ENCODE data around the gene OR6C68. TPM values are rescaled to one million over a fixed set of nuclear protein-coding genes. Genes with fewer than 3 reads are reported as not detected.

OR6C68 gene
- total and polyA plus RNA-seq, 9 of the 15 experiments (the other 6 are each of a cell fraction or from before 2014, with no cell fraction given), result not detected

- no peak overlapping the region for H2AFZ ChIP-seq (ENCODE audit: low read depth, low read length)
- ChIA-PET CTCF (ENCODE audit: low intra/inter-chr PET ratio) (no interaction called here), POLR2A (interaction anchor here (0.6 to 0.7 kb wide), 2 partner anchors 12 to 170 kb away, joined by 3 read pairs; no protein-coding TSS in a partner anchor)
- H4K20me1 ChIP-seq (replicated peaks; ENCODE audit: control insufficient read depth, insufficient read depth, low read length), result no peaks in the 10 kb centered on the region
- no peaks in the 10 kb centered on the region for H3K9me1 ChIP-seq (ENCODE audit: control insufficient read depth, insufficient read depth, low read length)
- WGBS (ENCODE audit: insufficient coverage, low coverage, missing lambda C conversion rate), result 0% methylated on average over 5 of the region's 5 CpGs
- intact Hi-C loops (cut with micrococcal nuclease) (no loop called here), in situ Hi-C loops (cut with MboI) (no loop called here)
- H3K36me3 ChIP-seq (ENCODE audit: control insufficient read depth, insufficient read depth, low read length), result no peaks in the 10 kb centered on the region
- H3K27ac ChIP-seq (ENCODE audit: extremely low read depth, low read depth, low read length), result no peak overlapping the region
- H3K9me3 ChIP-seq (replicated peaks; ENCODE audit: control insufficient read depth, insufficient read depth, low read depth, low read length), result no peaks in the 10 kb centered on the region
- ATAC-seq (no peak), DNase-seq (ENCODE audit: extremely low read depth in 1 of 4, low spot score in 3 of 4) (no peak), FAIRE-seq (no peak)
- H3K4me3 ChIP-seq, result no peak overlapping the region
- H3K9ac ChIP-seq (ENCODE audit: insufficient read depth in 1 of 2, low read depth in 2 of 2, low read length in 2 of 2), result no peak overlapping the region
- H3K4me1 ChIP-seq (replicated peaks in 1 of 2; ENCODE audit: control insufficient read depth in 2 of 2, insufficient read depth in 2 of 2, low read length in 2 of 2), result peaks cover 0 to 13% of the 10 kb centered on the region in 2 experiments; a peak in 1 of 5 replicates
- H3K27me3 ChIP-seq (ENCODE audit: control insufficient read depth in 2 of 2, insufficient read depth in 2 of 2, low read length in 2 of 2), result no peaks in the 10 kb centered on the region
- BruUV-seq (replicated peaks), result no TSS peak
- H3K79me2 ChIP-seq (ENCODE audit: control insufficient read depth, insufficient read depth, low read length), result no peaks in the 10 kb centered on the region
- no peak overlapping the region for H3K4me2 ChIP-seq (ENCODE audit: insufficient read depth, low read length)
- no peak for TF ChIP-seq TCF3 (CRISPR knock-in tag; IDR thresholded peaks at IDR 0.05)
- TF ChIP-seq ZNF134 (CRISPR knock-in tag; conservative IDR thresholded peaks at IDR 0.05), result no peak
- no peak for TF ChIP-seq FUS (optimal IDR thresholded peaks at IDR 0.05; ENCODE audit: low read depth, low read length)
- no peak for TF ChIP-seq ZBTB43 (CRISPR knock-in tag; IDR thresholded peaks at IDR 0.05)
- TF ChIP-seq, protein P1, sequence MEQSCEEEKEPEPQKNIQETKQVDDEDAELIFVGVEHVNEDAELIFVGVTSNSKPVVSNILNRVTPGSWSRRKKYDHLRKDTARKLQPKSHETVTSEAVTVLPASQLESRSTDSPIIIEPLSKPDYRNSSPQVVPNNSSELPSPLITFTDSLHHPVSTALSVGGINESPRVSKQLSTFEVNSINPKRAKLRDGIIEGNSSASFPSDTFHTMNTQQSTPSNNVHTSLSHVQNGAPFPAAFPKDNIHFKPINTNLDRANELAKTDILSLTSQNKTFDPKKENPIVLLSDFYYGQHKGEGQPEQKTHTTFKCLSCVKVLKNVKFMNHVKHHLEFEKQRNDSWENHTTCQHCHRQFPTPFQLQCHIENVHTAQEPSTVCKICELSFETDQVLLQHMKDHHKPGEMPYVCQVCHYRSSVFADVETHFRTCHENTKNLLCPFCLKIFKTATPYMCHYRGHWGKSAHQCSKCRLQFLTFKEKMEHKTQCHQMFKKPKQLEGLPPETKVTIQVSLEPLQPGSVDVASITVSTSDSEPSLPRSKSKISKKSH (CRISPR knock-in tag; IDR thresholded peaks at IDR 0.05), result no peak
- no peak for TF ChIP-seq GMEB1 (CRISPR knock-in tag; IDR thresholded peaks at IDR 0.05)
- TF ChIP-seq NUFIP1 (IDR thresholded peaks at IDR 0.05; ENCODE audit: partially characterized antibody), result no peak
- no peak for TF ChIP-seq EP400 (IDR thresholded peaks at IDR 0.05)
- TF ChIP-seq, protein P2, sequence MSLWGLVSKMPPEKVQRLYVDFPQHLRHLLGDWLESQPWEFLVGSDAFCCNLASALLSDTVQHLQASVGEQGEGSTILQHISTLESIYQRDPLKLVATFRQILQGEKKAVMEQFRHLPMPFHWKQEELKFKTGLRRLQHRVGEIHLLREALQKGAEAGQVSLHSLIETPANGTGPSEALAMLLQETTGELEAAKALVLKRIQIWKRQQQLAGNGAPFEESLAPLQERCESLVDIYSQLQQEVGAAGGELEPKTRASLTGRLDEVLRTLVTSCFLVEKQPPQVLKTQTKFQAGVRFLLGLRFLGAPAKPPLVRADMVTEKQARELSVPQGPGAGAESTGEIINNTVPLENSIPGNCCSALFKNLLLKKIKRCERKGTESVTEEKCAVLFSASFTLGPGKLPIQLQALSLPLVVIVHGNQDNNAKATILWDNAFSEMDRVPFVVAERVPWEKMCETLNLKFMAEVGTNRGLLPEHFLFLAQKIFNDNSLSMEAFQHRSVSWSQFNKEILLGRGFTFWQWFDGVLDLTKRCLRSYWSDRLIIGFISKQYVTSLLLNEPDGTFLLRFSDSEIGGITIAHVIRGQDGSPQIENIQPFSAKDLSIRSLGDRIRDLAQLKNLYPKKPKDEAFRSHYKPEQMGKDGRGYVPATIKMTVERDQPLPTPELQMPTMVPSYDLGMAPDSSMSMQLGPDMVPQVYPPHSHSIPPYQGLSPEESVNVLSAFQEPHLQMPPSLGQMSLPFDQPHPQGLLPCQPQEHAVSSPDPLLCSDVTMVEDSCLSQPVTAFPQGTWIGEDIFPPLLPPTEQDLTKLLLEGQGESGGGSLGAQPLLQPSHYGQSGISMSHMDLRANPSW (CRISPR knock-in tag; IDR thresholded peaks at IDR 0.05), result no peak
- no peak for TF ChIP-seq BRCA1 (IDR thresholded peaks at IDR 0.05)
- TF ChIP-seq BRCA1 (CRISPR knock-in tag; IDR thresholded peaks at IDR 0.05), result no peak
- TF ChIP-seq ZNF57 (CRISPR knock-in tag; IDR thresholded peaks at IDR 0.05), result no peak
- no peak for TF ChIP-seq CREB5 (CRISPR knock-in tag; IDR thresholded peaks at IDR 0.05)
Observed at GRCh38 chr12:55495490-55495889, 3.3 kb downstream of the OR6C68 start.

All from K562 (cell line).